Measurements from ENCODE around the gene TBPL2.
"Not testable (repeated sequence)": the region's sequence is repeated elsewhere in the genome, so short reads cannot be mapped to it uniquely, and the experiment has no call there.

Gene TBPL2

GRCh38 chr14:55399852-55400251 is 40.6 kb downstream of the TBPL2 start:
- DNase-seq = no peak

GRCh38 chr14:55399183-55399582 is 41.2 kb downstream of the TBPL2 start:
- DNase-seq = no peak

- DNase-seq = no peak
Observed at GRCh38 chr14:55398679-55399078, 41.7 kb downstream of the TBPL2 start.

GRCh38 chr14:55389330-55389729 is 51.1 kb downstream of the TBPL2 start:
- DNase-seq = no peak

- DNase-seq = no peak
Observed at GRCh38 chr14:55388160-55388559, 52.3 kb downstream of the TBPL2 start.

GRCh38 chr14:55387121-55387520 is 53.3 kb downstream of the TBPL2 start:
- DNase-seq = no peak

- peak in 2 of 3 experiments; percentile 3 to 32 for DNase-seq
Observed at GRCh38 chr14:55386037-55386808, 54.2 kb downstream of the TBPL2 start.

GRCh38 chr14:55384536-55384935 is 55.9 kb downstream of the TBPL2 start:
- DNase-seq = no peak

GRCh38 chr14:55383541-55384140 is 56.8 kb downstream of the TBPL2 start:
- DNase-seq = no peak

GRCh38 chr14:55383056-55383466 is 57.4 kb downstream of the TBPL2 start:
- DNase-seq = not testable (repeated sequence)

- DNase-seq = no peak
Observed at GRCh38 chr14:55382483-55382882, 57.9 kb downstream of the TBPL2 start.

GRCh38 chr14:55381561-55381960 is 58.9 kb downstream of the TBPL2 start:
- DNase-seq = no peak

- no peak for DNase-seq
Observed at GRCh38 chr14:55381040-55381439, 59.4 kb downstream of the TBPL2 start.

- DNase-seq = no peak
Observed at GRCh38 chr14:55377236-55377635, 63.2 kb downstream of the TBPL2 start.

GRCh38 chr14:55374771-55375170 is 65.6 kb downstream of the TBPL2 start:
- DNase-seq = no peak

- no peak for DNase-seq
Observed at GRCh38 chr14:55373784-55374705, 66.4 kb downstream of the TBPL2 start.

GRCh38 chr14:55372825-55373224 is 67.6 kb downstream of the TBPL2 start:
- DNase-seq = no peak

GRCh38 chr14:55372423-55372822 is 68.0 kb downstream of the TBPL2 start:
- DNase-seq = no peak

- DNase-seq = no peak
Observed at GRCh38 chr14:55370883-55371455, 69.4 kb downstream of the TBPL2 start.

- DNase-seq = no peak
Observed at GRCh38 chr14:55366271-55366670, 74.1 kb downstream of the TBPL2 start.
